Stimulated activated memory B cell treated with anti-CD40 and anti-IgM and Interleukin-4, amounts not matched to agents 10 μg/mL and 1 μg/mL and 100 μg/mL, for 72 hours (primary cell): ENCODE results near the gene SAMD8.

Experiments used
- ATAC-seq: fragments of 150-1000 bp; cut with Tn5 transposase; 2 replicates; pipeline ENCODE4 v1.10.0; 2021
- H3K27ac Mint-ChIP-seq: one replicate; pipeline ENCODE4 v1.8.0; 2022; ENCODE audit warnings: mild to moderate bottlenecking, mixed read lengths
- H3K27me3 Mint-ChIP-seq: one replicate; pipeline ENCODE4 v1.8.0; 2022; ENCODE audit warnings: mixed read lengths
- H3K36me3 Mint-ChIP-seq: one replicate; pipeline ENCODE4 v1.8.0; 2022; ENCODE audit warnings: mixed read lengths
- H3K4me1 Mint-ChIP-seq: one replicate; pipeline ENCODE4 v1.8.0; 2022; ENCODE audit warnings: mixed read lengths
- H3K4me3 Mint-ChIP-seq: one replicate; pipeline ENCODE4 v1.8.0; 2022; ENCODE audit warnings: mild to moderate bottlenecking, moderate library complexity, mixed read lengths
- H3K9me3 Mint-ChIP-seq: one replicate; pipeline ENCODE4 v1.8.0; 2022; ENCODE audit warnings: mixed read lengths

Gene SAMD8

DNA sequence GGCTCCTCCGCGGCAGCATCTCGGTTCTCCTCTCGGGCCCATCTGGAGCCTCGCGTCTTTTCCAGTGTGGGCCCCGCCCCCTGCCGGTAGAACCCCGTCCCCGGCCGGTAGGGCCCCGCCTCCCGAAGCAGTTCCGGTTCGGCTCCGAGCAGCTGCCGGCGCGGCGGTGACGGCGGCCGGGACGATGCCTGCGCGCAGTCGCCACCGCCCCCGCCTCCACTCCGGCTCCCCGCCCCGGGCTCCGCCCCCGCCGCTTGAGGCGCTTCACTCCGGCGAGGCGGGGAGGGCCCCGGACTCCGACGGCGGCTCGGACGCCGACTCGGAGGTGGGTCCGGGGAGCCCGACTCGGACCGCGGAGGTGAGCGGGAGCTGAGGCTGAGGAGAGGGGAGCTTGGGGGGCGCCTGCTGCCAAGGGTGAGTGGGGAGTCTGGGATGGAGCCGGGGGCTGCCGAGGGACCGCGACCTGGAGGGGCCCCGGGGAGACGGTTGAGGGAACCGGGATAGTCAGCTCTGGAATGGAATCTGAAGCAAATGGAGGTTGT lies at the start of gene SAMD8:
Gene SAMD8, plus strand, starts transcription at position 292 of the 542 bp plus-strand sequence. CDS start 38,873 bp downstream, outside the sequence.
- peak; percentile 93 for ATAC-seq
- H3K27me3 Mint-ChIP-seq, result no peaks in the 10 kb centered on the region
- H3K4me1 Mint-ChIP-seq, result peaks cover 41% of the 10 kb centered on the region
- peaks cover 4% of the 10 kb centered on the region for H3K36me3 Mint-ChIP-seq
- H3K27ac Mint-ChIP-seq, result peak within 1 kb of the TSS; percentile 94
- H3K4me3 Mint-ChIP-seq, result peak within 1 kb of the TSS; percentile 98
- no peaks in the 10 kb centered on the region for H3K9me3 Mint-ChIP-seq

DNA sequence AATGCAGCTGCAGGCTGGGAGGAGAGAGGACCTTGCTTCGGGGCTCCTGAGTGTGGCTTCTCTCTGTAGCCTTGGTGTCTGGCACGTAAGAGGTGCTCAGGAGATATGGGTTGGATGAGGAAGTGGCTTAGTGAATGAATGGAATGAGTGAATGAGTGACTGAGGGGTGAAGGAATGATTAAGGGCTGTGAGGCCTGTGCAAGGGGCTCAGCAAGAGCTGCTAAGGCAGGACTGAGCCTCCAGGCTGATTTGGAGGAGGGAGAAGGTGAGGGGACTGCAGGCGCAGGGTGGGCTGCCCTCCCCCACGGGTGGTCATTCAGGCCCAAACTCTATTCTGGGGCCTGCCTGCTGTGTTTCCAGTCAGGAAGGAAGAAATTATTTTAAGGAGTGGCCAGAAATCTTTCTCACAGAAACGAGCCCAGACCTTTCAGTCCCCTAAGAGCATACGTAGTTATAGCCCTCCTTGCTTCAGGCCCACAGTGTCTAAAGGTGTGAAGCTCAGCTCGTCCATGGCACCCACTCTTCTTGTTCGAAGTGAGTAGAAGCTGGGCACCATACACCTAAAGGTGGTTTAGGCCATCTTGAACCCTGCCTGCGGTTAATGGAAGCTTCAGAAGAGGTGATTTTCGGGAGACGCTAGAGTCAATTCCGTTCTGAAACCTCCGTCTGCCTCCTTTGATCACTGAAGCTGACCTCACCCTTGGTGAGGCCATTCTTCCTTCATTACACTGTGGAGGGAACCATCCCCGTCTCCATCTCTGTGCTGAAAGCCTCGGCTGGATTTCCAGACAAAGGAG lies 49.5 kb upstream of the SAMD8 start:
- no peak overlapping the region for H3K4me3 Mint-ChIP-seq
- H3K27ac Mint-ChIP-seq, result no peak overlapping the region
- peak; percentile 16 for ATAC-seq
- H3K9me3 Mint-ChIP-seq, result no peaks in the 10 kb centered on the region
- no peaks in the 10 kb centered on the region for H3K27me3 Mint-ChIP-seq
- H3K36me3 Mint-ChIP-seq, result no peaks in the 10 kb centered on the region
- H3K4me1 Mint-ChIP-seq, result no peaks in the 10 kb centered on the region

DNA sequence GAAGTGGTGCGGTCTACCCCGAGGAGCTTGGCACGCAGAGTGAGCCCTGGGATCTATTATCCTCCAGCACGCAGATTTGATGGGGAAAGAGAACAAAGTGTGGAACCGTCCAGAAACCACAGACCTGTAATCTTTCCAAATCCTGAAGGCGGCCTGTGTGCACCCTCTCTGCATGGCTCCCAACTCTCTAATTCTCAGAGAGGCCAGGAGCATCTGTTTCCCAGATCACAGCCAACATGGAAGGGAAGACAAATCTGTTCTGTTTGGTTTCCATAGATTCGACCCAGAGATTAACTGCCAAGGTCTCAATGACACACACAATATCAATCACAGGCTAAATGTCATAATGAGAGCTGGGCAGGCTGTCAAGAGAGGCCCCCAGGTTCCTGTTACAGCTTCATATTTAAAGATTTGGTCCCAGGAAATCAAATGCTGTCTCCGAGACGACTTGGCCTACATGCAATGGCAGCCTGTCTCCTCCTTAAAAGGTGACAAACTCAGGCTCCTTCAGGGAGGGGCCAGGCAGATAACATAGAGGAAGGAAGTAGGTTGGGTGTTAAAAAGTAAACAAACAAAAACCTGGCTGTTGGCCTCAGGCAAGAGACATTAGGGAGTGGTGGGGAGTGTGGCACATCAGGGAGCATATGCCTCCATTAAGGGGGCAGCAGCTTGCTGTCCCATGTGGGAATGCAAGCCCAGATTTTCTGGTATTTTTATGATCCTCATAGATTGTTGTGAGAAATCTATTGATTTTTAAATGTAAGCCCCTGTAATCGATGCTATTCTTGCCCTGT lies 48.8 kb upstream of the SAMD8 start:
- H3K4me3 Mint-ChIP-seq, result no peak overlapping the region
- H3K9me3 Mint-ChIP-seq, result no peaks in the 10 kb centered on the region
- H3K27me3 Mint-ChIP-seq, result no peaks in the 10 kb centered on the region
- no peaks in the 10 kb centered on the region for H3K36me3 Mint-ChIP-seq
- H3K27ac Mint-ChIP-seq, result no peak overlapping the region
- H3K4me1 Mint-ChIP-seq, result no peaks in the 10 kb centered on the region
- ATAC-seq, result no peak

- ATAC-seq, result no peak
- Mint-ChIP-seq H3K4me3 (no peak overlapping the region), H3K4me1 (no peaks in the 10 kb centered on the region), H3K36me3 (no peaks in the 10 kb centered on the region), H3K27ac (no peak overlapping the region), H3K27me3 (no peaks in the 10 kb centered on the region), H3K9me3 (no peaks in the 10 kb centered on the region)
Observed at GRCh38 chr10:75063461-75064230, 47.8 kb upstream of the SAMD8 start.

GRCh38 chr10:75065076-75065475 lies 46.4 kb upstream of the SAMD8 start:
- no peak overlapping the region for H3K4me3 Mint-ChIP-seq
- no peaks in the 10 kb centered on the region for H3K36me3 Mint-ChIP-seq
- ATAC-seq, result no peak

GRCh38 chr10:75066271-75066670 lies 45.2 kb upstream of the SAMD8 start:
- H3K9me3 Mint-ChIP-seq, result no peaks in the 10 kb centered on the region
- ATAC-seq, result no peak
- H3K4me3 Mint-ChIP-seq, result no peak overlapping the region
- H3K4me1 Mint-ChIP-seq, result peaks cover 5% of the 10 kb centered on the region
- no peak overlapping the region for H3K27ac Mint-ChIP-seq
- H3K36me3 Mint-ChIP-seq, result no peaks in the 10 kb centered on the region
- no peaks in the 10 kb centered on the region for H3K27me3 Mint-ChIP-seq

More at GRCh38 chr10:75065076-75065475, 46.4 kb upstream of the SAMD8 start:
- H3K27me3 Mint-ChIP-seq, result no peaks in the 10 kb centered on the region
- no peak overlapping the region for H3K27ac Mint-ChIP-seq
- H3K4me1 Mint-ChIP-seq, result peaks cover under 1% of the 10 kb centered on the region
- no peaks in the 10 kb centered on the region for H3K9me3 Mint-ChIP-seq

GRCh38 chr10:75067272-75067671 lies 44.2 kb upstream of the SAMD8 start:
- ATAC-seq, result no peak
- Mint-ChIP-seq H3K4me3 (no peak overlapping the region), H3K9me3 (no peaks in the 10 kb centered on the region)

DNA sequence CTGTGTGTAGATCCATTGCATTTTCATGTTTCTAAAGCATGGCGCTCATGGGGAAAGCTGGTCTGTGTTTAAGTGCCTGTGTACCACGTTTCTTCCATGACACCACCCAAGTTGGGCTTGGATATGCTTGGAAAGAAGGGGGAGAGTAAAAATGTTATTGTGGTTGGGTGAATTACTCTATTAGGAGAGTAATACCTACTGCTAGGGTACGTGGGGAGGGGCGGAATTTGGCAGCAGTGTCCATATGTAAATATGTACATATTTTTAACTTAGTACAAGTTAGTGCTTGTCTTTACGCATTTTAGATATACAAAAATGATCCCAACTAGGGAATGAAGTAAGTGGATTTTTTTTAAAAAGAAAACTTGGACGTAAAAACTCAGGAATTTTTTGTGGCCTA lies 42.9 kb upstream of the SAMD8 start:
- no peak overlapping the region for H3K27ac Mint-ChIP-seq
- ATAC-seq, result no peak
- H3K9me3 Mint-ChIP-seq, result no peaks in the 10 kb centered on the region
- peaks cover 5% of the 10 kb centered on the region for H3K4me1 Mint-ChIP-seq
- H3K27me3 Mint-ChIP-seq, result no peaks in the 10 kb centered on the region
- H3K4me3 Mint-ChIP-seq, result no peak overlapping the region
- H3K36me3 Mint-ChIP-seq, result no peaks in the 10 kb centered on the region

More at GRCh38 chr10:75067272-75067671, 44.2 kb upstream of the SAMD8 start:
- Mint-ChIP-seq H3K27me3 (no peaks in the 10 kb centered on the region), H3K4me1 (peaks cover 5% of the 10 kb centered on the region), H3K36me3 (no peaks in the 10 kb centered on the region), H3K27ac (no peak overlapping the region)

- Mint-ChIP-seq H3K4me1 (peaks cover 5% of the 10 kb centered on the region), H3K4me3 (no peak overlapping the region), H3K27me3 (no peaks in the 10 kb centered on the region), H3K27ac (no peak overlapping the region), H3K36me3 (no peaks in the 10 kb centered on the region), H3K9me3 (no peaks in the 10 kb centered on the region)
- ATAC-seq, result no peak
Observed at GRCh38 chr10:75070476-75070875, 41.0 kb upstream of the SAMD8 start.

DNA sequence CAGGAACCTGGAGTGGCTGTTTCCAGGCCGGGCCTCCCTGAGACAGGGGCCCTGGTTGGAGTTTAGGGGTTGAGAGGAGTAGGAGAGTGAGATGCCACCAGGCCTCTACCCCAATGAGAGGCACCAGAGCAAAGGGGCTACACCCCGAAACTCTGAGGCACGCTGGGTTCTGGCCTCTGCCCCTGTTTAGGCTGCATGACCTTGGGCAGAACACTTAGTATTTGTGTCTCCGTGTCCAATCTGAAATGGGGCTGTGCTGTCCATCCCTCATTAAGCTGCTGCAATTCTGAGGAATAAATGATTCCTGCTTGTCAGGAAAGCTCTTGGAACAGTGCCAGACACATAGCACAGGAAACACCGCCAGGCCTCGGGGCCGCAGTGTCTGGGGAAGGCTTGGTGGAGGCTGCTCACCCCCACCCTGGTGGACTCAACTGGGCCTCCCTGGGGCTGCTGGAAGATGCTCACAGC lies 40.5 kb upstream of the SAMD8 start:
- no peak for ATAC-seq
- peaks cover 5% of the 10 kb centered on the region for H3K4me1 Mint-ChIP-seq

GRCh38 chr10:75071756-75072155 lies 39.7 kb upstream of the SAMD8 start:
- H3K36me3 Mint-ChIP-seq, result no peaks in the 10 kb centered on the region
- H3K4me3 Mint-ChIP-seq, result no peak overlapping the region
- peaks cover 5% of the 10 kb centered on the region for H3K4me1 Mint-ChIP-seq
- H3K27me3 Mint-ChIP-seq, result no peaks in the 10 kb centered on the region
- H3K9me3 Mint-ChIP-seq, result no peaks in the 10 kb centered on the region
- H3K27ac Mint-ChIP-seq, result no peak overlapping the region
- ATAC-seq, result no peak

More for the DNA sequence above, 40.5 kb upstream of the SAMD8 start:
- Mint-ChIP-seq H3K27ac (no peak overlapping the region), H3K27me3 (no peaks in the 10 kb centered on the region), H3K9me3 (no peaks in the 10 kb centered on the region), H3K36me3 (no peaks in the 10 kb centered on the region), H3K4me3 (no peak overlapping the region)

DNA sequence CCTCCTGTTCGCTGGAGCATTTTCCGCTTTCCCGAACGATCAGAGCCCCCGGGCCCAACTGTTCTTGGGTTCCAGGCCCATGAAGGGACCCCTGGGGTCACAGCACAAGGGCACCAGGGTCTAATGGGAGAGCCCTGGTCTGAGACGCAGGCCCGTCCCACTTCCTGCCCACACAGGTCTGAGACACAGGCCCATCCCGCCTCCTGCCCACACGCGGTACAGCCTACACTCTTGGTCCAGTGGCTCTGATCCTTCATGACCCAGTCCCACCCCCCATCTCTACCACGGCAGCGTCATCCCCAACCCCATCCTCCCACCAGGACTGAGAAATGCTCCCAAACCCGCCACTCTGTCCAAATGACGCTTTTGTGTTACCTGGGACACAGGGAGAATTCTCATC lies 38.7 kb upstream of the SAMD8 start:
- Mint-ChIP-seq H3K4me1 (peaks cover 5% of the 10 kb centered on the region), H3K27ac (no peak overlapping the region), H3K27me3 (no peaks in the 10 kb centered on the region), H3K36me3 (no peaks in the 10 kb centered on the region), H3K9me3 (no peaks in the 10 kb centered on the region), H3K4me3 (no peak overlapping the region)
- no peak for ATAC-seq

GRCh38 chr10:75073442-75073841 lies 38.0 kb upstream of the SAMD8 start:
- Mint-ChIP-seq H3K4me1 (peaks cover 5% of the 10 kb centered on the region), H3K27ac (no peak overlapping the region), H3K27me3 (no peaks in the 10 kb centered on the region), H3K36me3 (no peaks in the 10 kb centered on the region), H3K4me3 (no peak overlapping the region), H3K9me3 (no peaks in the 10 kb centered on the region)
- no peak for ATAC-seq

DNA sequence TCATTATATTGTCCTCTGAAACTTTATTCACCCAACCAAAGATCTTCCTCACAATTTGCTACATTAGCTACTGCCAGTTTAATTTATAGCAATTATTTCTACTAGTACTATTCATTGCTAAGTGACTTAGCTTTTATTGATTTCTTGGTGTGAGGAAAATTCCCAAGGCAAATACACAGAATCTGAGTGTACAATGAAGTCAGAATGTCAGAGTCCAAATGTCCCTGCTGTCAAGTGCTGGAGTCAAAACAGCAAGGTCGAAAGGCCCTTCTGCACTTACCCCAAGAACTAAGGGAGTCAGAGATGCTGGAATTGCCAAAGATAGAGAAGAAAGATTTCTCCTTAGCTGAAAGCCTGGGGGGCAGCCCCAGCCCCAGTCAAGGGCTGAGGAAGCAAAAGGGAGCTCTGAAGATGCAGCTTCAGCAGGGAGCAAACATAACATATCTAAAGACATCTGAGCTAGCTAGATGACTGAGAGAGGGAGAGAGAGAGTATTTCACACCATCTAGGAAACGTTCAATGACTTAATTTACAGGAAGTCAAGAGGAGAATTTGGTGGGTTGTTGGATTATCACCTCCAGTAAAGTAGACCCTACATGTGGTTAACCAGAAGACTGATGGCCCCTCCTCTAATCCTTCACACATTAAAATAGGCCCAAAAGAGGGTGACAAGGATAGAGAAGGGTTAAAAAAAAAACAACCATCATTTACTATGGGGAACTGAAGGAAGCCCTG lies 36.6 kb upstream of the SAMD8 start:
- Mint-ChIP-seq H3K4me1 (peaks cover 5% of the 10 kb centered on the region), H3K36me3 (no peaks in the 10 kb centered on the region), H3K27me3 (no peaks in the 10 kb centered on the region), H3K9me3 (no peaks in the 10 kb centered on the region), H3K27ac (no peak overlapping the region), H3K4me3 (no peak overlapping the region)
- no peak for ATAC-seq
